ENCODE data around the gene TPO.
"Not testable (repeated sequence)": the region's sequence is repeated elsewhere in the genome, so short reads cannot be mapped to it uniquely, and the experiment has no call there.

TPO gene

DNA sequence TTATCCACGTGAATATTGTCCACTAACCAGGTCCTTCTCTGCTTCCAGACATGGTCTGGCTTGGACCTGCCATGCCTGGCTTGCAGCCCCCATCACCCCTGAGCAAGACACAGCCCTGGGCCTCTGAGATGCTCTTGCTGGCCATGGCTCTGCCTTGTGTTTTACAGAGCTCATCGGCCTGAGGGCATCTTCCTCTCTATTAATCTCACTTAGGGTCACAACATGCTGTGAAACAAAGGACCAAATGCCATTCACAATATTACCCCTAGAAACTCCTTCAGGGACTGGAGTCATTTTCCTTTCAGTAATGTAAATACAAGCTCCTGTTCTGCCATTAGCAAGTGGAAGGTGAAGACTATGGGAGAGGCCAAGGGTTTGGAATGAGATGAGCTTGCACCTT lies 6.8 kb upstream of the TPO start:
- DNase-seq = peak; percentile 8

DNA sequence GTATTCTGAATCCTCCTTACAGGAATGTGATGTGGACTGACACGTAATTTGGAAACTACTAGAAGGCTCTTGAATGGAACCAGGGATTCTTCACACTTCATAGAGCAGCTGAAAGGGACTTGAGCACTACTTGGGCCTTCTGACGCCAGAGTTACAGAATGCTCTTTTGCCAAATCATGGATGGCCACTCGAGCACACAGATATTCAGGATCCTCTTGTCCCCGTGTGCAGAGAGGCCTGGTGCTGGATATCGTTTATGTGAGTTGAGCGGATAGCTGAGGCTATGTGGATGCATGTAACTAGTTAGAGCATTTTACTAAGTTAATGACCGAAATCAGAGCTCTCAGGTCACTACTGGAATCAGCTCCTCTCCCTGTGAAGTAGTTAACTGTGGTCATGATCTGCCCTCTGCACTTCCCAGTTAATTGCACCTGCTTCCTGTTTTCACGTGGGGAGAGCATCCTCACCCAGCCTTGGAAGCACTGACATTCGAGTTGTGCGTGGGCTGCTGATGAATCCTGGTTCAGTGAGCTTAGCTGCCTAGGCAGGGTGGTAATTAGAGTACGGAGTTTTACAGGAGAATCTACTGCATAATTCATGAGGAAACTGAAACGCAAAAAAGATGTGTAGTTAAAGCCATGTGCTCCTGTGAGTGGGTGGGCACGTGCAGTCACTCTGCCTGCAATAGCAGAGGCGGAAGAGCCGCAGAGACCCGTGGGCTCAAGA lies 5.2 kb upstream of the TPO start:
- DNase-seq = peak; percentile 13

DNA sequence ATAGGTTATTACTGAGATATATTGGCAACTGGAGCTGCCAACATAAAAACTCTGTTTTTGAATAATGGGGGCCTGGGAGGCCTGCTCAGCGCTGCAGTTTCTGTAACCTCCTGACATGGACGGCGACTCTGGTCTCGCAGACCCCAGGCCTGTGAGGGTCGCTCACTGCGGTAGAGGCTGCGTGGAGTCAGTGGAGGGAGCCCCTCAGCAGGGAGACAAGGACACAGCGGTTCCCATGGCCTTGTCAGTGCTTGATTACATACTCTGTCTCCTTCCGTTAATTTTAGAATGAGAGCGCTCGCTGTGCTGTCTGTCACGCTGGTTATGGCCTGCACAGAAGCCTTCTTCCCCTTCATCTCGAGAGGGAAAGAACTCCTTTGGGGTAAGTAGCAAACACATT lies 858 bp downstream of the TPO start:
- DNase-seq = no peak

DNA sequence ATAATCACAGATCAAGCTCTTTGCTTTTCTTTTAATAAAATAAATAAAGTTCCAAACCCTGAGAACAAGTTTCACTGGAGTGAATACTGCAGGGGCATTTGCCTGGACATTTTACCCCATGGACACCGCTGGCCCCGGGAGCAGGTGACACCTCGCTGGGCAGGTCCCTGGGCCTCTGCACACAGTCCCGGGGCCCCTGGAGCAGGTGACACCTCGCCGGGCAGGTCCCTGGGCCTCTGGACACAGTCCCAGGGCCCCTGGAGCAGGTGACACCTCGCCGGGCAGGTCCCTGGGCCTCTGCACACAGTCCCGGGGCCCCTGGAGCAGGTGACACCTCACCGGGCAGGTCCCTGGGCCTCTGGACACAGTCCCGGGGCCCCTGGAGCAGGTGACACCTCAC lies 1.6 kb downstream of the TPO start:
- not testable (repeated sequence) for DNase-seq

DNA sequence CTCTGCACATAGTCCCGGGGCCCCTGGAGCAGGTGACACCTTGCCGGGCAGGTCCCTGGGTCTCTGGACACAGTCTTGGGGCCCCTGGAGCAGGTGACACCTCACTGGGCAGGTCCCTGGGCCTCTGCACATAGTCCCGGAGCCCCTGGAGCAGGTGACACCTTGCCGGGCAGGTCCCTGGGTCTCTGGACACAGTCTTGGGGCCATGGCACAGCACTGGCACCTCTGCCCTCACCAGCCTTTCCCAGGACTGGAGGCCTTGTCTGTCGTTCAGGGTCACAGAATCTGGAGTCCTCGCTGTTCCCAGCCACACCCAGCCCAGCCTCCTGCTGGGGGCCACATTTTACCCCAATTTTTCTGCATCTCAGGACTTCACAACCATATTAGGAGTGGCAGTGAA lies 2.2 kb downstream of the TPO start:
- no peak for DNase-seq

DNA sequence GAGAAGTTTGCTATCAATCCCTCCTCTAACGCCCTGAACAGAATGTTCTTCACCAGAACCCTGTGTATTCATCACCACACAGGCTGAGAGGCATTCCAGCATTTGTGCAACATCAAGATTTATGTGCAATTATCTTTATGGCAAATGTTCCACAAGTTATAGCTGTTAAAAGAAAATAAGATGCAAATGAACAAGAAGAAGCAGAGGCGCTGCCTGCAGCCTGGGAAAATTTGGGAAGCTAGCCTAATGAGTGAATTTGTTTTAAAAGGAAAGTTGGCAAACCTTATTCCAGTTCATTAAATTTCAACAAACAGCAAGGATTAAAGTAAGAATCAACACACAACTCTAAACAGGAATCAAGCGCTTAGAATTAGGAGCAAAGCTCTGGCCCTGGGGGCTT lies 5.3 kb downstream of the TPO start:
- no peak for DNase-seq

GRCh38 chr2:1420746-1421480 lies 7.7 kb downstream of the TPO start:
- no peak for DNase-seq

GRCh38 chr2:1421731-1422130 lies 8.5 kb downstream of the TPO start:
- no peak for DNase-seq

- no peak for DNase-seq
Observed at GRCh38 chr2:1422131-1422530, 8.9 kb downstream of the TPO start.

- DNase-seq = no peak
Observed at GRCh38 chr2:1422716-1423285, 9.5 kb downstream of the TPO start.

GRCh38 chr2:1427086-1427485 lies 13.8 kb downstream of the TPO start:
- no peak for DNase-seq

DNA sequence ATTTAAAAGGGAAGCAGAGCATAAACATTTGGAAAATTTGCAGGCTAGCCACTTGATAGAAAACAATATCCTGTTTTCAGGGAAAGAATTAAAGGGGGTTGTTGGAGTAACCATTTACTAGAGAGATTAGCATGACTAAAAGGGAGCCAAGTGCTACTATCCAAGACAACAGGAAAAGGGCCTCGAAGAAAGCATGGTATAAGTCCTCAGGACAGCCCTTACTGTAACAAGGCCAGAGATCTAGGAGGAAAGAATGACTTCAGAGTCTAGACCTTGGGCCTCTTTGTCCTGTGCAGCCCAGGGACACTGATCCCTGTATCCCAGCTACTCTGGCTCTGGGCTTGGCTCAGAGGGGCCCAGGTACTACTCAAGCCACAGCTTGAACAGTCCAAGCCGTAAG lies 16.6 kb downstream of the TPO start:
- no peak for DNase-seq

DNA sequence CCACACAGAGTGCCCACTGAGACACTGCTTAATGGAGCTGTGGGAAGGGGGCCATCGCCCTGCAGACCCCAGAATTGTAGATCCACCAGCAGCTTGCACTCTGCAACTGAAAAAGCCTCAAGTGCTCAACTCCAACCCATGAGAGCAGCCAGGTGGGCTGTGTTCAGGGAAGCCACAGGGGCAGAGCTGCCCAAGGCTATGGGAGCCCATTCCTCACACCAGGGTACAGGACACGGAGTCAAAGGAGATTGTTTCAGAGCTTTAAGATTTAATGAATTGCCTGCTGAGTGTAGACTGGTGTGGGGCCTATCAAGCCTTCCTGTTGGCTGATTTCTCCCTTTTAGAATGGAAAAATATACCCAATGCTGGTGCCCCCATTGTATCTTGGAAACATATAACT lies 17.2 kb downstream of the TPO start:
- DNase-seq = no peak

- no peak for DNase-seq
Observed at GRCh38 chr2:1431886-1432400, 18.7 kb downstream of the TPO start.

GRCh38 chr2:1432726-1433125 lies 19.5 kb downstream of the TPO start:
- no peak for DNase-seq

- DNase-seq = no peak
Observed at GRCh38 chr2:1436369-1436768, 23.1 kb downstream of the TPO start.

GRCh38 chr2:1437101-1437500 lies 23.8 kb downstream of the TPO start:
- no peak for DNase-seq

- no peak for DNase-seq
Observed at GRCh38 chr2:1437537-1437936, 24.3 kb downstream of the TPO start.

DNA sequence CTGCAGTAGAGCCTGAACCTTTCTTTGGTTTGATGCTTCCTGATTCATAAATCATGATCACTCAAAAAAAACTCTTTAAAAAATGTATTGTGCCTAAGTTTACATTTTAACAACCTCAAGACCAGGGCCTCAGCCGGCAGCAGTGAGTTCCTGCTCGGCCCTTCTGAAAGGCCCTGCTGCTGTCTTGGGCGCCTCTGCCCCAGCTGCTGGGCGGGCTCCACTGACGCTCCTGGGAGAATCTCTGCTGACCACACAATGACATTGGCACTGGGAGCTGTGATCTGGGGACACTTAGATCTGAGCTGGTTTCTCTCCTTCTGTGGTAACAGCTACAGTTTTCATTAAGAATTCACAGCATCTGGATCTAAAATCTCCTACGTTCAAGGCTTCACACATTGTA lies 25.7 kb downstream of the TPO start:
- no peak for DNase-seq

GRCh38 chr2:1440581-1440980 lies 27.3 kb downstream of the TPO start:
- DNase-seq = no peak

- no peak for DNase-seq
Observed at GRCh38 chr2:1446301-1446700, 33.0 kb downstream of the TPO start.

- DNase-seq = no peak
Observed at GRCh38 chr2:1448009-1448408, 34.7 kb downstream of the TPO start.

DNA sequence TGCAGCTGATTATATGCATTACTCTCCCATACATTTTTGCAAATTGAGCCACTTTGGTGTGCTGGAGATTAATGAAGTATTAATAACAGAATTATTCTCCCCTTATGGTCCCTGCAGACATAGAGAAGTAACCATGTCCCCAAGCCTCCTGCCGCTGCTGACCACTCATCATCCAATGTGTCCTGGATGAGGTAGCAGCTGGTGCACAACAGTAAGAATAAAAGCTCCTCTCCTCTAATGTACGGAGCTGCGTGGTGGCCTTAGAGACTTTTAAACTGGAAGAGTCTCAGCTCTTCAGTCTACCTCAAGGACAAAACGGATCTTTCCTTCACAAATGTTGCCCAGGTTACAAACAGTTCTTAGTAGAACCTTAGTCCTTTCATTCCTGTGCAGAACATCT lies 37.7 kb downstream of the TPO start:
- no peak for DNase-seq

GRCh38 chr2:1451422-1451821 lies 38.2 kb downstream of the TPO start:
- DNase-seq = no peak
